ENCODE results near the gene SEC14L6. TPM values are rescaled to one million over a fixed set of nuclear protein-coding genes. Genes with fewer than 3 reads are reported as not detected.

Gene SEC14L6
- total and polyA plus RNA-seq, 9 of the 15 experiments (the other 6 are each of a cell fraction or from before 2014, with no cell fraction given), result 0.29 to 6.1 (median 1.9) TPM

DNA sequence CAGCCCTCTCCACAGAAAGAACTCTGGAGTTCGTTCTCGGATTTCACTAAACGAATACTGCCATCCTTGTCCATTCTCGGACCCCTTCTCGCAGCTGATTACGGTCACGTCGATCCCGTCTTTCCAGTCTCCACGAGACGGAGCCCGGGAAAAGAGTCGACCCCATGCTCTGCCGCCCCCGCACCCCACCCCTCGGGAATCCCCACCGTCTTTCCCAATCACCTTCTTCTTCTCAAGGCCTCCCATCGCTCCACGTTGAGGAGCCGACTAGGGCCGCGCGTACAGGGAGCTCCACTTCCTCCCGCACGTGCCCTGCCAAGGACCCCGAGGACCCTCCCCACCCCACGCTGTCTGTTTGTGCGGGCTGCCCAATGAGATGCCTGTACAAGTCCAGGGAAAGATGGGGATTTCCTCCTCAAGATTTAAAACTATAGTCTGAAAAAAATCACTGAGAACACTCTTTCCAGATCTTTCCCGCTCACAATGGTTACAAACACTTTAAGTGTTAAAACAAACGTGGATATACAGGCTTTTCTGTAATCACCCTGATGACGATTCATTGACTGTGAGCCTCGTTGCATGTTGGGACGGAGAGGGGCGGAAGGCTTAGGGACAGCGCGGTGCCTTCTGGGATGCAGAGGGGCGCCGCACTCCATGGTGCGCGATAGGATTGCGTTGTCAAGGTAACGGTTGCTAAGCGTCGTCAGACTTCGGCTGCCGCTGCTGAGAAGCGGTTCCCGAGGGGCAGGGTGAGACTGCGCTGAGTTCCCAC is 45.2 kb upstream of the SEC14L6 start, which contains the start of gene PES1 (continued):
- TF ChIP-seq, protein P1, sequence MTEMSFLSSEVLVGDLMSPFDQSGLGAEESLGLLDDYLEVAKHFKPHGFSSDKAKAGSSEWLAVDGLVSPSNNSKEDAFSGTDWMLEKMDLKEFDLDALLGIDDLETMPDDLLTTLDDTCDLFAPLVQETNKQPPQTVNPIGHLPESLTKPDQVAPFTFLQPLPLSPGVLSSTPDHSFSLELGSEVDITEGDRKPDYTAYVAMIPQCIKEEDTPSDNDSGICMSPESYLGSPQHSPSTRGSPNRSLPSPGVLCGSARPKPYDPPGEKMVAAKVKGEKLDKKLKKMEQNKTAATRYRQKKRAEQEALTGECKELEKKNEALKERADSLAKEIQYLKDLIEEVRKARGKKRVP (CRISPR knock-in tag; IDR thresholded peaks at IDR 0.05), result no peak
- TF ChIP-seq, protein P2, sequence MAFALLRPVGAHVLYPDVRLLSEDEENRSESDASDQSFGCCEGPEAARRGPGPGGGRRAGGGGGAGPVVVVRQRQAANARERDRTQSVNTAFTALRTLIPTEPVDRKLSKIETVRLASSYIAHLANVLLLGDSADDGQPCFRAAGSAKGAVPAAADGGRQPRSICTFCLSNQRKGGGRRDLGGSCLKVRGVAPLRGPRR (CRISPR knock-in tag; IDR thresholded peaks at IDR 0.05), result no peak
- TF ChIP-seq SP1 (CRISPR knock-in tag; IDR thresholded peaks at IDR 0.05) (peak; percentile 67), PRMT5 (CRISPR knock-in tag; IDR thresholded peaks at IDR 0.05) (no peak), RCOR1 (IDR thresholded peaks at IDR 0.05; ENCODE audit: borderline replicate concordance in 1 of 2, low read depth in 2 of 2, low read length in 2 of 2) (peak in 1 of 2 experiments; percentile 16; a peak in 1 of 4 replicates), ZNF354B (CRISPR knock-in tag; IDR thresholded peaks at IDR 0.05) (no peak), POLR2B (IDR thresholded peaks at IDR 0.05; ENCODE audit: low read depth, partially characterized antibody) (no peak), FOXM1 (IDR thresholded peaks at IDR 0.05; ENCODE audit: low read depth) (no peak), FOXM1 (CRISPR knock-in tag; IDR thresholded peaks at IDR 0.05; ENCODE audit: low read depth) (no peak), ZNF253 (CRISPR knock-in tag; conservative IDR thresholded peaks at IDR 0.05) (no peak), NONO (IDR thresholded peaks at IDR 0.05; ENCODE audit: low read depth in 2 of 2, low read length in 1 of 2) (no peak), POLR2AphosphoS5 (IDR thresholded peaks at IDR 0.05; ENCODE audit: control insufficient read depth, insufficient read depth, low read depth, low read length) (peak; percentile 48; the same call in 1 of the 2 replicates), PHB (CRISPR knock-in tag; IDR thresholded peaks at IDR 0.05) (no peak), BHLHE40 (IDR thresholded peaks at IDR 0.05; ENCODE audit: low read length) (peak; percentile 98), TRIM24 (IDR thresholded peaks at IDR 0.05) (no peak), TGIF2 (CRISPR knock-in tag; IDR thresholded peaks at IDR 0.05) (no peak), RNF2 (IDR thresholded peaks at IDR 0.05) (no peak), MCM5 (IDR thresholded peaks at IDR 0.05; ENCODE audit: low read depth) (no peak), CHCHD3 (CRISPR knock-in tag; IDR thresholded peaks at IDR 0.05) (no peak), TRIM28 (IDR thresholded peaks at IDR 0.05) (no peak), CBFA2T2 (conservative IDR thresholded peaks at IDR 0.05) (no peak)
- TF ChIP-seq, protein P3, sequence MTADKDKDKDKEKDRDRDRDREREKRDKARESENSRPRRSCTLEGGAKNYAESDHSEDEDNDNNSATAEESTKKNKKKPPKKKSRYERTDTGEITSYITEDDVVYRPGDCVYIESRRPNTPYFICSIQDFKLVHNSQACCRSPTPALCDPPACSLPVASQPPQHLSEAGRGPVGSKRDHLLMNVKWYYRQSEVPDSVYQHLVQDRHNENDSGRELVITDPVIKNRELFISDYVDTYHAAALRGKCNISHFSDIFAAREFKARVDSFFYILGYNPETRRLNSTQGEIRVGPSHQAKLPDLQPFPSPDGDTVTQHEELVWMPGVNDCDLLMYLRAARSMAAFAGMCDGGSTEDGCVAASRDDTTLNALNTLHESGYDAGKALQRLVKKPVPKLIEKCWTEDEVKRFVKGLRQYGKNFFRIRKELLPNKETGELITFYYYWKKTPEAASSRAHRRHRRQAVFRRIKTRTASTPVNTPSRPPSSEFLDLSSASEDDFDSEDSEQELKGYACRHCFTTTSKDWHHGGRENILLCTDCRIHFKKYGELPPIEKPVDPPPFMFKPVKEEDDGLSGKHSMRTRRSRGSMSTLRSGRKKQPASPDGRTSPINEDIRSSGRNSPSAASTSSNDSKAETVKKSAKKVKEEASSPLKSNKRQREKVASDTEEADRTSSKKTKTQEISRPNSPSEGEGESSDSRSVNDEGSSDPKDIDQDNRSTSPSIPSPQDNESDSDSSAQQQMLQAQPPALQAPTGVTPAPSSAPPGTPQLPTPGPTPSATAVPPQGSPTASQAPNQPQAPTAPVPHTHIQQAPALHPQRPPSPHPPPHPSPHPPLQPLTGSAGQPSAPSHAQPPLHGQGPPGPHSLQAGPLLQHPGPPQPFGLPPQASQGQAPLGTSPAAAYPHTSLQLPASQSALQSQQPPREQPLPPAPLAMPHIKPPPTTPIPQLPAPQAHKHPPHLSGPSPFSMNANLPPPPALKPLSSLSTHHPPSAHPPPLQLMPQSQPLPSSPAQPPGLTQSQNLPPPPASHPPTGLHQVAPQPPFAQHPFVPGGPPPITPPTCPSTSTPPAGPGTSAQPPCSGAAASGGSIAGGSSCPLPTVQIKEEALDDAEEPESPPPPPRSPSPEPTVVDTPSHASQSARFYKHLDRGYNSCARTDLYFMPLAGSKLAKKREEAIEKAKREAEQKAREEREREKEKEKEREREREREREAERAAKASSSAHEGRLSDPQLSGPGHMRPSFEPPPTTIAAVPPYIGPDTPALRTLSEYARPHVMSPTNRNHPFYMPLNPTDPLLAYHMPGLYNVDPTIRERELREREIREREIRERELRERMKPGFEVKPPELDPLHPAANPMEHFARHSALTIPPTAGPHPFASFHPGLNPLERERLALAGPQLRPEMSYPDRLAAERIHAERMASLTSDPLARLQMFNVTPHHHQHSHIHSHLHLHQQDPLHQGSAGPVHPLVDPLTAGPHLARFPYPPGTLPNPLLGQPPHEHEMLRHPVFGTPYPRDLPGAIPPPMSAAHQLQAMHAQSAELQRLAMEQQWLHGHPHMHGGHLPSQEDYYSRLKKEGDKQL (CRISPR knock-in tag; IDR thresholded peaks at IDR 0.05; ENCODE audit: borderline replicate concordance), result no peak
- TF ChIP-seq, protein P4, sequence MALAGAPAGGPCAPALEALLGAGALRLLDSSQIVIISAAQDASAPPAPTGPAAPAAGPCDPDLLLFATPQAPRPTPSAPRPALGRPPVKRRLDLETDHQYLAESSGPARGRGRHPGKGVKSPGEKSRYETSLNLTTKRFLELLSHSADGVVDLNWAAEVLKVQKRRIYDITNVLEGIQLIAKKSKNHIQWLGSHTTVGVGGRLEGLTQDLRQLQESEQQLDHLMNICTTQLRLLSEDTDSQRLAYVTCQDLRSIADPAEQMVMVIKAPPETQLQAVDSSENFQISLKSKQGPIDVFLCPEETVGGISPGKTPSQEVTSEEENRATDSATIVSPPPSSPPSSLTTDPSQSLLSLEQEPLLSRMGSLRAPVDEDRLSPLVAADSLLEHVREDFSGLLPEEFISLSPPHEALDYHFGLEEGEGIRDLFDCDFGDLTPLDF (CRISPR knock-in tag; IDR thresholded peaks at IDR 0.05), result no peak
